IMR-90 (cell line): ENCODE data around the gene BPI. TPM values are rescaled to one million over a fixed set of nuclear protein-coding genes. Genes with fewer than 3 reads are reported as not detected.

Experiments used
- ATAC-seq: fragments of 200-7000 bp; cut with Tn5 transposase; 2 replicates; pipeline ENCODE4 v1.9.1; 2020; ENCODE audit warnings: low read depth, mild to moderate bottlenecking, moderate library complexity
- BruUV-seq: library from RNA; stranded (reverse); fragments of 400-500 nt; replicated peaks from 2 replicates; lab custom pipeline; 2021; lab: Mats Ljungman, UMichigan
- CTCF ChIA-PET: fragments of 300-600 bp; formaldehyde crosslinking; extraction: SDS; loops from one replicate; lab custom pipeline; 2021; ENCODE audit warnings: antibody characterized with exemption; lab: Yijun Ruan, JAX
- POLR2A ChIA-PET: fragments of 300-600 bp; sonication (Branson Sonifier 250); formaldehyde crosslinking; loops from one replicate; lab custom pipeline; 2022; ENCODE audit warnings: antibody characterized with exemption; ENCODE audit not compliant: unreplicated experiment; lab: Charles Lee
- DNase-seq: peaks from one replicate; pipeline ENCODE4 v3.0.0; 2013
- H2AFZ ChIP-seq: replicated peaks from 2 replicates; pipeline ENCODE3; 2013; ENCODE audit warnings: low read length, mild to moderate bottlenecking; ENCODE audit not compliant: poor library complexity
- H2AK5ac ChIP-seq: 2 replicates; pipeline ENCODE4 v1.6.1; 2013; ENCODE audit warnings: low read depth, low read length, inconsistent platforms
- H2AK9ac ChIP-seq: replicated peaks from 2 replicates; pipeline ENCODE3; 2013; ENCODE audit warnings: mild to moderate bottlenecking, low read depth, low read length, moderate library complexity; ENCODE audit not compliant: poor library complexity
- H2BK120ac ChIP-seq: 2 replicates; pipeline ENCODE4 v1.6.1; 2013; ENCODE audit warnings: low read depth, low read length, inconsistent platforms
- H2BK15ac ChIP-seq: 3 replicates; pipeline ENCODE4 v1.6.1; 2013; ENCODE audit warnings: low read depth, low read length, inconsistent platforms
- H2BK20ac ChIP-seq: 2 replicates; pipeline ENCODE4 v1.6.1; 2013; ENCODE audit warnings: low read depth, mild to moderate bottlenecking, inconsistent platforms, low read length, moderate library complexity
- H2BK5ac ChIP-seq: 2 replicates; pipeline ENCODE4 v1.6.1; 2013; ENCODE audit warnings: mild to moderate bottlenecking, low read depth, low read length, inconsistent platforms; ENCODE audit not compliant: poor library complexity, severe bottlenecking
- H3K14ac ChIP-seq: replicated peaks from 2 replicates; pipeline ENCODE4 v1.6.1; 2013; ENCODE audit warnings: low read depth, low read length, inconsistent platforms
- H3K18ac ChIP-seq: 2 replicates; pipeline ENCODE4 v1.6.1; 2013; ENCODE audit warnings: low read depth, low read length, control low read depth
- H3K23ac ChIP-seq: 2 replicates; pipeline ENCODE4 v1.6.1; 2013; ENCODE audit warnings: low read depth, low read length, inconsistent platforms
- H3K27ac ChIP-seq: 2 replicates; pipeline ENCODE4 v1.5.1; 2013; ENCODE audit warnings: mild to moderate bottlenecking, control low read depth, low read length; ENCODE audit not compliant: insufficient read depth
- H3K27me3 ChIP-seq: 2 replicates; pipeline ENCODE4 v1.6.1; 2013; ENCODE audit warnings: low read length; ENCODE audit not compliant: control insufficient read depth, insufficient read depth
- H3K36me3 ChIP-seq: 2 replicates; pipeline ENCODE4 v1.6.1; 2013; ENCODE audit warnings: low read length, mixed read lengths; ENCODE audit not compliant: control insufficient read depth, insufficient read depth
- H3K4ac ChIP-seq: 2 replicates; pipeline ENCODE4 v1.6.1; 2013; ENCODE audit warnings: low read depth, low read length, inconsistent platforms
- H3K4me1 ChIP-seq: 2 replicates; pipeline ENCODE4 v1.6.1; 2013; ENCODE audit warnings: low read length, mixed read lengths; ENCODE audit not compliant: control insufficient read depth, insufficient read depth
- H3K4me2 ChIP-seq: 2 replicates; pipeline ENCODE4 v1.6.1; 2013; ENCODE audit warnings: low read depth, mild to moderate bottlenecking, control low read depth, low read length, moderate library complexity
- H3K4me3 ChIP-seq: 2 replicates; pipeline ENCODE4 v1.5.1; 2013; ENCODE audit warnings: low read depth, mild to moderate bottlenecking, control low read depth, low read length, moderate library complexity; ENCODE audit not compliant: insufficient read depth
- H3K56ac ChIP-seq: 2 replicates; pipeline ENCODE4 v1.6.1; 2013; ENCODE audit warnings: low read length, inconsistent platforms; ENCODE audit not compliant: insufficient read depth; ENCODE audit errors: extremely low read depth
- H3K79me1 ChIP-seq, 2 experiments: 2 replicates each; pipeline ENCODE4 v1.6.1; 2013; ENCODE audit warnings: low read length in 2 of 2, inconsistent platforms in 1 of 2, low read depth in 1 of 2
- H3K9ac ChIP-seq: 2 replicates; pipeline ENCODE4 v1.6.1; 2013; ENCODE audit warnings: low read depth, low read length, control low read depth
- H3K9me1 ChIP-seq: 2 replicates; pipeline ENCODE4 v1.6.1; 2013; ENCODE audit warnings: low read length, inconsistent platforms; ENCODE audit not compliant: insufficient read depth
- H3K9me3 ChIP-seq: 2 replicates; pipeline ENCODE4 v1.6.1; 2013; ENCODE audit warnings: low read length; ENCODE audit not compliant: control insufficient read depth, insufficient read depth
- H4K20me1 ChIP-seq: 2 replicates; pipeline ENCODE4 v1.6.1; 2013; ENCODE audit warnings: low read length, inconsistent platforms; ENCODE audit not compliant: insufficient read depth
- H4K5ac ChIP-seq: 2 replicates; pipeline ENCODE4 v1.6.1; 2013; ENCODE audit warnings: mild to moderate bottlenecking, low read depth, low read length, control low read depth
- H4K8ac ChIP-seq, 2 experiments: 2 replicates each; pipeline ENCODE4 v1.6.1; 2013; ENCODE audit warnings: low read depth in 2 of 2, low read length in 2 of 2, control low read depth in 1 of 2, inconsistent platforms in 1 of 2
- H4K91ac ChIP-seq: 2 replicates; pipeline ENCODE4 v1.6.1; 2013; ENCODE audit warnings: low read depth, low read length, inconsistent platforms; ENCODE audit not compliant: insufficient read depth
- BHLHE40 ChIP-seq: fragments of 150-350 bp; IDR thresholded peaks from 2 replicates; pipeline ENCODE4 v1.6.1; 2016; ENCODE audit warnings: mild to moderate bottlenecking, low read depth, low read length
- CHD1 ChIP-seq: IDR thresholded peaks from 2 replicates; pipeline ENCODE4 v1.6.1; 2012; ENCODE audit warnings: low read depth, low read length, improper control_type of control experiment
- FOS ChIP-seq: fragments of 150-350 bp; IDR thresholded peaks from 2 replicates; pipeline ENCODE4 v1.6.1; 2016; ENCODE audit warnings: low read depth, low read length
- MAZ ChIP-seq: IDR thresholded peaks from 2 replicates; pipeline ENCODE4 v1.6.1; 2012; ENCODE audit warnings: low read depth, mild to moderate bottlenecking, low read length, improper control_type of control experiment, moderate library complexity, borderline replicate concordance
- MXI1 ChIP-seq: IDR thresholded peaks from 2 replicates; pipeline ENCODE4 v1.6.1; 2012; ENCODE audit warnings: low read depth, mild to moderate bottlenecking, low read length, moderate library complexity, borderline replicate concordance
- NFE2L2 ChIP-seq: fragments of 150-350 bp; IDR thresholded peaks from 2 replicates; pipeline ENCODE4 v1.6.1; 2016; ENCODE audit warnings: low read depth, mild to moderate bottlenecking, low read length
- POLR2A ChIP-seq: IDR thresholded peaks from 2 replicates; pipeline ENCODE4 v1.6.1; 2012; ENCODE audit warnings: mild to moderate bottlenecking, low read depth, low read length
- RCOR1 ChIP-seq: IDR thresholded peaks from 2 replicates; pipeline ENCODE4 v1.6.1; 2012; ENCODE audit warnings: mild to moderate bottlenecking, low read length, improper control_type of control experiment; ENCODE audit not compliant: insufficient replicate concordance
- RFX5 ChIP-seq: IDR thresholded peaks from 2 replicates; pipeline ENCODE4 v1.8.0; 2012; ENCODE audit warnings: low read depth, mild to moderate bottlenecking, low read length, moderate library complexity
- SMC3 ChIP-seq: fragments of 150-350 bp; IDR thresholded peaks from 2 replicates; pipeline ENCODE4 v1.6.1; 2016; ENCODE audit warnings: low read depth, mild to moderate bottlenecking, antibody characterized with exemption, low read length, moderate library complexity
- WGBS, 2 experiments: methylation state at CpG; one replicate each; pipeline versions ENCODE4 v1.1.5 to v1.1.7; 2013; ENCODE audit warnings: missing lambda C conversion rate in 2 of 2; ENCODE audit not compliant: insufficient read length in 1 of 2; ENCODE audit errors: extremely low coverage in 2 of 2; 5-methylcytosine and 5-hydroxymethylcytosine counted together
- dilution Hi-C: fragments of 300-500 bp; cut with HindIII; formaldehyde crosslinking; loops from one replicate; pipeline ENCODE4 v1.14.3; 2018; ENCODE audit warnings: low sequenced_read_pairs; ENCODE audit not compliant: unreplicated experiment
- in situ Hi-C: fragments of 300-500 bp; cut with MboI; formaldehyde crosslinking; loops from 3 replicates; pipeline ENCODE4 v1.14.3; 2019; ENCODE audit warnings: low sequenced_read_pairs, inconsistent platforms, mixed read lengths
- intact Hi-C: fragments of 100-400 bp; cut with micrococcal nuclease; formaldehyde crosslinking; loops from 2 replicates; pipeline ENCODE4 v1.10.0; 2022
- polyA plus RNA-seq, 3 experiments: library from polyadenylated mRNA; depleted of rRNA; stranded (reverse); fragments of >200 nt; gene quantifications; 2 replicates each; pipeline ENCODE4 v1.2.3, GENCODE V29; 2012; ENCODE audit warnings: low replicate concordance in 1 of 3
- total RNA-seq: library from RNA; depleted of rRNA; stranded (reverse); fragments of >200 nt; gene quantifications from 2 replicates; pipeline ENCODE4 v1.2.3, GENCODE V29; 2012
- TF ChIP-seq, protein P1 (sequence below): fragments of 150-350 bp; IDR thresholded peaks from 2 replicates; pipeline ENCODE4 v1.6.1; 2017; ENCODE audit warnings: mild to moderate bottlenecking, antibody characterized with exemption, low read length, low read depth

BPI gene
- total and polyA plus RNA-seq, 2 of the 4 experiments (the other 2 are of a cell fraction), result 0.05 TPM; not detected in 1

- no peak overlapping the region for H3K23ac ChIP-seq
- no peak overlapping the region for H4K8ac ChIP-seq
- H4K91ac ChIP-seq, result no peak overlapping the region
- TF ChIP-seq SMC3 (no peak), MAZ (no peak), NFE2L2 (no peak), BHLHE40 (no peak), POLR2A (no peak), RCOR1 (no peak), RFX5 (no peak), MXI1 (no peak), CHD1 (no peak), FOS (no peak)
- TF ChIP-seq, protein P1, sequence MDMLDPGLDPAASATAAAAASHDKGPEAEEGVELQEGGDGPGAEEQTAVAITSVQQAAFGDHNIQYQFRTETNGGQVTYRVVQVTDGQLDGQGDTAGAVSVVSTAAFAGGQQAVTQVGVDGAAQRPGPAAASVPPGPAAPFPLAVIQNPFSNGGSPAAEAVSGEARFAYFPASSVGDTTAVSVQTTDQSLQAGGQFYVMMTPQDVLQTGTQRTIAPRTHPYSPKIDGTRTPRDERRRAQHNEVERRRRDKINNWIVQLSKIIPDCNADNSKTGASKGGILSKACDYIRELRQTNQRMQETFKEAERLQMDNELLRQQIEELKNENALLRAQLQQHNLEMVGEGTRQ, result no peak
- H3K9me3 ChIP-seq, result no peaks in the 10 kb centered on the region
- intact Hi-C loops (no loop called here), in situ Hi-C loops (no loop called here), dilution Hi-C loops (no loop called here)
- DNase-seq (no peak), ATAC-seq (no peak)
- peaks cover 18% of the 10 kb centered on the region for H3K27me3 ChIP-seq
- H2BK15ac ChIP-seq, result no peak overlapping the region
- no peak overlapping the region for H3K4ac ChIP-seq
- no peak overlapping the region for H3K14ac ChIP-seq
- H2BK120ac ChIP-seq, result no peak overlapping the region
- H3K4me1 ChIP-seq, result peaks cover 4% of the 10 kb centered on the region; the same call in 1 of the 2 replicates
- no peaks in the 10 kb centered on the region for H3K36me3 ChIP-seq
- no peak overlapping the region for H3K56ac ChIP-seq
- no peak overlapping the region for H2BK20ac ChIP-seq
- no peak overlapping the region for H3K18ac ChIP-seq
- H4K5ac ChIP-seq, result no peak overlapping the region
- H3K4me2 ChIP-seq, result no peak overlapping the region
- no peaks in the 10 kb centered on the region for H4K20me1 ChIP-seq
- no peak overlapping the region for H2AFZ ChIP-seq
- no peak overlapping the region for H2BK5ac ChIP-seq
- no peak overlapping the region for H3K27ac ChIP-seq
- H2AK5ac ChIP-seq, result no peak overlapping the region
- H3K9ac ChIP-seq, result no peak overlapping the region
- H3K9me1 ChIP-seq, result peaks cover 5% of the 10 kb centered on the region; the same call in 1 of the 2 replicates
- CTCF ChIA-PET, result interaction anchor here (1.1 kb wide), 1 partner anchor 10 kb away, joined by 3 read pairs; no protein-coding TSS in a partner anchor
- POLR2A ChIA-PET, result no interaction called here
- peak overlapping the region; percentile 19 for H2AK9ac ChIP-seq
- no TSS peak for BruUV-seq
- H3K4me3 ChIP-seq, result no peak overlapping the region
- WGBS, 2 experiments, result 80% methylated on average over 2 of the region's 4 CpGs; no CpG with 5 or more reads in 1 of the 2 experiments
- H3K79me1 ChIP-seq, result no peaks in the 10 kb centered on the region
Observed at GRCh38 chr20:38346741-38347140, 42.8 kb downstream of the BPI start.
